HUES48 (cell line): Measurements from ENCODE around the gene ATAD1.
"Not testable (repeated sequence)": the region's sequence is repeated elsewhere in the genome, so short reads cannot be mapped to it uniquely, and the experiment has no call there.

Experiments
- H3K27ac ChIP-seq: one replicate; pipeline ENCODE4 v1.7.0; 2013; ENCODE audit warnings: low read depth, low read length, inconsistent platforms
- H3K27me3 ChIP-seq: 2 replicates; pipeline ENCODE4 v1.6.1; 2013; ENCODE audit warnings: mild to moderate bottlenecking, low read length; ENCODE audit not compliant: control insufficient read depth, insufficient read depth
- H3K36me3 ChIP-seq: 2 replicates; pipeline ENCODE4 v1.6.1; 2013; ENCODE audit warnings: low read length; ENCODE audit not compliant: control insufficient read depth, insufficient read depth
- H3K4me1 ChIP-seq: 2 replicates; pipeline ENCODE4 v1.6.1; 2013; ENCODE audit warnings: mild to moderate bottlenecking, low read length; ENCODE audit not compliant: control insufficient read depth, insufficient read depth
- H3K4me3 ChIP-seq: 2 replicates; pipeline ENCODE4 v1.5.1; 2013; ENCODE audit warnings: mild to moderate bottlenecking, low read depth, low read length
- H3K9ac ChIP-seq: 2 replicates; pipeline ENCODE4 v1.6.1; 2013; ENCODE audit warnings: mild to moderate bottlenecking, low read depth, low read length, moderate library complexity
- H3K9me3 ChIP-seq: 2 replicates; pipeline ENCODE4 v1.6.1; 2013; ENCODE audit warnings: low read length; ENCODE audit not compliant: control insufficient read depth, insufficient read depth

Gene ATAD1

GRCh38 chr10:87845624-87845998 lies 27.6 kb upstream of the ATAD1 start:
- Histone ChIP-seq H3K36me3 (no peaks in the 10 kb centered on the region), H3K27me3 (no peaks in the 10 kb centered on the region), H3K4me1 (peaks cover 5% of the 10 kb centered on the region), H3K9ac (no peak overlapping the region), H3K9me3 (no peaks in the 10 kb centered on the region), H3K27ac (no peak overlapping the region), H3K4me3 (no peak overlapping the region)

- Histone ChIP-seq H3K4me3 (no peak overlapping the region), H3K36me3 (no peaks in the 10 kb centered on the region), H3K27me3 (no peaks in the 10 kb centered on the region), H3K27ac (no peak overlapping the region), H3K4me1 (no peaks in the 10 kb centered on the region; the same call in 1 of the 2 replicates), H3K9me3 (no peaks in the 10 kb centered on the region), H3K9ac (no peak overlapping the region)
Measured at GRCh38 chr10:87844837-87845623, 27.0 kb upstream of the ATAD1 start.

GRCh38 chr10:87843714-87844113 lies 25.7 kb upstream of the ATAD1 start:
- H3K27me3 ChIP-seq = no peaks in the 10 kb centered on the region
- H3K9ac ChIP-seq = no peak overlapping the region
- no peak overlapping the region for H3K27ac ChIP-seq
- H3K4me1 ChIP-seq = no peaks in the 10 kb centered on the region; the same call in 1 of the 2 replicates
- H3K4me3 ChIP-seq = no peak overlapping the region
- no peaks in the 10 kb centered on the region for H3K9me3 ChIP-seq
- no peaks in the 10 kb centered on the region for H3K36me3 ChIP-seq

GRCh38 chr10:87842776-87843497 lies 24.9 kb upstream of the ATAD1 start:
- Histone ChIP-seq H3K9ac (no peak overlapping the region), H3K36me3 (no peaks in the 10 kb centered on the region), H3K27ac (no peak overlapping the region), H3K4me1 (no peaks in the 10 kb centered on the region; the same call in 1 of the 2 replicates), H3K4me3 (no peak overlapping the region), H3K9me3 (no peaks in the 10 kb centered on the region), H3K27me3 (no peaks in the 10 kb centered on the region)

- H3K27me3 ChIP-seq = no peaks in the 10 kb centered on the region
- no peak overlapping the region for H3K27ac ChIP-seq
- H3K36me3 ChIP-seq = no peaks in the 10 kb centered on the region
- H3K4me1 ChIP-seq = no peaks in the 10 kb centered on the region; the same call in 1 of the 2 replicates
- no peak overlapping the region for H3K9ac ChIP-seq
- H3K4me3 ChIP-seq = no peak overlapping the region
- no peaks in the 10 kb centered on the region for H3K9me3 ChIP-seq
Measured at GRCh38 chr10:87842220-87842641, 24.2 kb upstream of the ATAD1 start.

DNA sequence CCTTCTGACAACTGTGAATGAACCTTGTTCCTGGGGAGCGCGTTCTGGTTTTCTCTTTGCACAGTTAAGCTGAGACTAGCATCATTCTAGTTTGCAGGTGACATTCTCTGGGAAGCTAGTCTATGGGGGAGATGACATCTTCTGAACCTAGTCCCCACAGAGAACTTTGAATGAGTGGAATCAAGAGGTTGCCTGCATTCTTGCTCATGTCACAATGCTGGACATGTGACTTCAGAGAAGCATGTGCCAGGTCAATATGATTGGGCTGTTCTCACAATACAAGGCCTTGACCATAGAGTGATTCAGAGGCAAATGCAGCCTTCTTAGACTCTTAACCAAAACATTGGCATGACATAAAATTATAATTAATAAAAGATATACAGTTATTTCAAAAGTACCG lies 23.2 kb upstream of the ATAD1 start:
- no peak overlapping the region for H3K27ac ChIP-seq
- H3K4me3 ChIP-seq = no peak overlapping the region
- no peaks in the 10 kb centered on the region; the same call in 1 of the 2 replicates for H3K4me1 ChIP-seq
- no peaks in the 10 kb centered on the region for H3K27me3 ChIP-seq
- no peaks in the 10 kb centered on the region for H3K9me3 ChIP-seq
- H3K9ac ChIP-seq = no peak overlapping the region
- no peaks in the 10 kb centered on the region for H3K36me3 ChIP-seq

GRCh38 chr10:87838650-87839049 lies 20.6 kb upstream of the ATAD1 start:
- H3K9ac ChIP-seq = no peak overlapping the region

GRCh38 chr10:87837445-87837844 lies 19.4 kb upstream of the ATAD1 start:
- H3K9me3 ChIP-seq = no peaks in the 10 kb centered on the region
- H3K9ac ChIP-seq = no peak overlapping the region
- H3K27me3 ChIP-seq = no peaks in the 10 kb centered on the region
- H3K27ac ChIP-seq = no peak overlapping the region
- H3K36me3 ChIP-seq = no peaks in the 10 kb centered on the region
- no peak overlapping the region for H3K4me3 ChIP-seq
- no peaks in the 10 kb centered on the region for H3K4me1 ChIP-seq

More at GRCh38 chr10:87838650-87839049, 20.6 kb upstream of the ATAD1 start:
- H3K27me3 ChIP-seq = no peaks in the 10 kb centered on the region
- H3K4me1 ChIP-seq = no peaks in the 10 kb centered on the region; the same call in 1 of the 2 replicates
- no peaks in the 10 kb centered on the region for H3K9me3 ChIP-seq
- no peak overlapping the region for H3K4me3 ChIP-seq
- no peaks in the 10 kb centered on the region for H3K36me3 ChIP-seq
- no peak overlapping the region for H3K27ac ChIP-seq

GRCh38 chr10:87836098-87836497 lies 18.1 kb upstream of the ATAD1 start:
- H3K9me3 ChIP-seq = no peaks in the 10 kb centered on the region
- H3K36me3 ChIP-seq = no peaks in the 10 kb centered on the region
- H3K27ac ChIP-seq = no peak overlapping the region
- H3K4me3 ChIP-seq = no peak overlapping the region
- no peaks in the 10 kb centered on the region for H3K27me3 ChIP-seq
- no peak overlapping the region for H3K9ac ChIP-seq
- no peaks in the 10 kb centered on the region for H3K4me1 ChIP-seq

DNA sequence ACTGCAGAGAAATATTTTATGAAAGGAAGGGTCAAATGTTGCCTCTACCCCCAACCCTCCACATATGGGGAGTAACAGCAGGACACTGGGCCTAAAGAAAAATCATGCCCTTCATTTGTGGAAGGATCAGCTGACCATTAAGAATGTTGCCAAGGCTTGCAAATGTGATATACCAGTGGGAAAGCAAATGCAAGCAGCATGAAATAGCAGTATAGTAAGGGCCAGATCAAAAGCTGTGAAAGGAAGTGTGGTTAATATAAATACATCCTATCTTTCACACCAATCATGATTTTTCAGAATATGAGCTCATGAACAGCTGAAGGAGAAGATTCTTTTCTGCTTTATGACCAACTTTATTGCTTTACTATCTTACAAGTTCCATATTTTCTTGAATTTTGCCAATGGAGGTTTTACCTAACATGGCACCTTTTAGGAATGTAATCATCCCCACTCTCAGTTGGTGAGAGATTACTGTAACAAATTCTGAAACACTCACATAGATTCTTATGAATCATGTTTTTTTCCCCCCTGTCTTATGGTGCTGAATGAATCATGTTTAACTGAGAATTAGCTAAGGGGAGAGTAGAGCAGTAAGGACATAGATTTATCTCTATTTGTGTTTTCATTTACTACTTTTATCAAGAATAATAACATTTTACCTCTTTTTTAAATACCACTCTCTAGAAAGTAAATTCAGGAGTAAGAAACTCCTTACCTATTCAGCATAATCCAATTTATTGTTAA lies 12.1 kb upstream of the ATAD1 start:
- H3K27me3 ChIP-seq = no peaks in the 10 kb centered on the region
- no peaks in the 10 kb centered on the region for H3K36me3 ChIP-seq
- H3K4me1 ChIP-seq = no peaks in the 10 kb centered on the region
- no peak overlapping the region for H3K4me3 ChIP-seq
- no peaks in the 10 kb centered on the region for H3K9me3 ChIP-seq
- H3K9ac ChIP-seq = no peak overlapping the region
- no peak overlapping the region for H3K27ac ChIP-seq

DNA sequence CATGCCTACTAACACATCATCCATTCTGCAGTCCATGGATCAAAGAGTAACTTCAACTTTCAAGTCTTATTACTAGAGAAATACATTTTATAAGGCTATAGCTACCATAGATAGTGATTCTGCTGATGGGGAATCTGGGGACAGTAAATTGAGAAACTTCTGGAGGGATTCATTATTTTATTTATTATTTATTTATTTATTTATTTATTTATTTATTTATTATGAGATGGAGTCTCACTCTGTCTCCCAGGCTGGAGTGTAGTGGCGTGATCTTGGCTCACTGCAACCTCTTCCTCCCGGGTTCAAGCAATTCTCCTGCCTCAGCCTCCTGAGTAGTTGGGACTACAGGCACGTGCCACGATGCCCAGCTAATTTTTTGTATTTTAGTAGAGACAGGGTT lies 11.0 kb upstream of the ATAD1 start:
- not testable (repeated sequence) for H3K9me3 ChIP-seq

More for the DNA sequence above, 11.0 kb upstream of the ATAD1 start:
- H3K4me3 ChIP-seq, H3K36me3 ChIP-seq, H3K9ac ChIP-seq, H3K27me3 ChIP-seq, H3K4me1 ChIP-seq, H3K27ac ChIP-seq: not testable (repeated sequence)
